Nephron progenitor cell (in vitro differentiated cells): Measurements from ENCODE around the gene GTSE1.

Source experiments
- DNase-seq: peaks from one replicate; pipeline ENCODE4 v3.0.0; 2021
- H3K27ac Mint-ChIP-seq: 2 replicates; pipeline ENCODE4 v1.8.0; 2021; ENCODE audit warnings: mild to moderate bottlenecking, moderate library complexity, mixed read lengths
- H3K27me3 Mint-ChIP-seq: 2 replicates; pipeline ENCODE4 v1.8.0; 2021; ENCODE audit warnings: mild to moderate bottlenecking, low read depth, mixed read lengths; ENCODE audit not compliant: poor library complexity
- H3K36me3 Mint-ChIP-seq: 2 replicates; pipeline ENCODE4 v1.8.0; 2021; ENCODE audit warnings: low read depth, mixed read lengths
- H3K4me1 Mint-ChIP-seq: 2 replicates; pipeline ENCODE4 v1.8.0; 2021; ENCODE audit warnings: mixed read lengths
- H3K4me3 Mint-ChIP-seq: 2 replicates; pipeline ENCODE4 v1.8.0; 2021; ENCODE audit warnings: mild to moderate bottlenecking, moderate library complexity, mixed read lengths
- H3K9me3 Mint-ChIP-seq: 2 replicates; pipeline ENCODE4 v1.8.0; 2021; ENCODE audit warnings: mild to moderate bottlenecking, moderate library complexity, mixed read lengths
- TF ChIP-seq, protein P1 (sequence below): fragments of 200-600 bp; sonication (generic); IDR thresholded peaks from 2 replicates; pipeline ENCODE4 v1.5.0; 2021; ENCODE audit warnings: antibody characterized with exemption

Gene GTSE1

GRCh38 chr22:46371623-46372226, 75.1 kb downstream of the GTSE1 start:
- Mint-ChIP-seq H3K27ac (no peak overlapping the region), H3K4me1 (peaks cover 31% of the 10 kb centered on the region), H3K36me3 (peaks cover 24% of the 10 kb centered on the region), H3K9me3 (peaks cover 23% of the 10 kb centered on the region), H3K27me3 (no peaks in the 10 kb centered on the region), H3K4me3 (no peak overlapping the region)
- no peak for DNase-seq
- TF ChIP-seq, protein P1, sequence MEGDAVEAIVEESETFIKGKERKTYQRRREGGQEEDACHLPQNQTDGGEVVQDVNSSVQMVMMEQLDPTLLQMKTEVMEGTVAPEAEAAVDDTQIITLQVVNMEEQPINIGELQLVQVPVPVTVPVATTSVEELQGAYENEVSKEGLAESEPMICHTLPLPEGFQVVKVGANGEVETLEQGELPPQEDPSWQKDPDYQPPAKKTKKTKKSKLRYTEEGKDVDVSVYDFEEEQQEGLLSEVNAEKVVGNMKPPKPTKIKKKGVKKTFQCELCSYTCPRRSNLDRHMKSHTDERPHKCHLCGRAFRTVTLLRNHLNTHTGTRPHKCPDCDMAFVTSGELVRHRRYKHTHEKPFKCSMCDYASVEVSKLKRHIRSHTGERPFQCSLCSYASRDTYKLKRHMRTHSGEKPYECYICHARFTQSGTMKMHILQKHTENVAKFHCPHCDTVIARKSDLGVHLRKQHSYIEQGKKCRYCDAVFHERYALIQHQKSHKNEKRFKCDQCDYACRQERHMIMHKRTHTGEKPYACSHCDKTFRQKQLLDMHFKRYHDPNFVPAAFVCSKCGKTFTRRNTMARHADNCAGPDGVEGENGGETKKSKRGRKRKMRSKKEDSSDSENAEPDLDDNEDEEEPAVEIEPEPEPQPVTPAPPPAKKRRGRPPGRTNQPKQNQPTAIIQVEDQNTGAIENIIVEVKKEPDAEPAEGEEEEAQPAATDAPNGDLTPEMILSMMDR, result no peak

DNA sequence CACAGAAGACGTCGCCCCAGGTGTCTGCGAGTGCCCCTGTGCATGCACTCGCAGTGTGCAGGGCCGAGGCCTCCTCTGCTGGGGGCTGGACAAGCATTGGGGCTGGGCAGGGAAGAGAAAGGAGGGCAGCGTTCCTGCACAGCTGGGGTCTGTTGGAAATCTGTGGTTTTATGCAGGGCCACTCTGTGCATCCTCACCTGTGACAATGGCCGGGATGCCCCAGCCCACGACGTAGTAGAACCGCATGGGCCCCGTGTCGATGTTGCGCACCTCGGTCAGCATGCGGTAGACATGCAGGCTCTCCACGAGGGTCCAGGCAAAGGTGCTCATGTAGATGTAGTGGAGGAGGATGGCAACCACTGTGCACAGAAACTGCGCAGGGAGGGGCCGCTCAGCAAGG, 76.0 kb downstream of the GTSE1 start:
- peaks cover 40% of the 10 kb centered on the region for H3K4me1 Mint-ChIP-seq
- no peak overlapping the region for H3K27ac Mint-ChIP-seq
- H3K9me3 Mint-ChIP-seq, result peaks cover 32% of the 10 kb centered on the region
- H3K36me3 Mint-ChIP-seq, result peaks cover 34% of the 10 kb centered on the region
- no peak overlapping the region for H3K4me3 Mint-ChIP-seq
- TF ChIP-seq, protein P1, result no peak
- H3K27me3 Mint-ChIP-seq, result no peaks in the 10 kb centered on the region
- no peak for DNase-seq

GRCh38 chr22:46373159-46373558, 76.5 kb downstream of the GTSE1 start:
- TF ChIP-seq, protein P1, result no peak
- Mint-ChIP-seq H3K27ac (no peak overlapping the region), H3K4me1 (peaks cover 44% of the 10 kb centered on the region), H3K27me3 (no peaks in the 10 kb centered on the region), H3K9me3 (peaks cover 32% of the 10 kb centered on the region), H3K36me3 (peaks cover 35% of the 10 kb centered on the region), H3K4me3 (no peak overlapping the region)
- DNase-seq, result no peak

DNA sequence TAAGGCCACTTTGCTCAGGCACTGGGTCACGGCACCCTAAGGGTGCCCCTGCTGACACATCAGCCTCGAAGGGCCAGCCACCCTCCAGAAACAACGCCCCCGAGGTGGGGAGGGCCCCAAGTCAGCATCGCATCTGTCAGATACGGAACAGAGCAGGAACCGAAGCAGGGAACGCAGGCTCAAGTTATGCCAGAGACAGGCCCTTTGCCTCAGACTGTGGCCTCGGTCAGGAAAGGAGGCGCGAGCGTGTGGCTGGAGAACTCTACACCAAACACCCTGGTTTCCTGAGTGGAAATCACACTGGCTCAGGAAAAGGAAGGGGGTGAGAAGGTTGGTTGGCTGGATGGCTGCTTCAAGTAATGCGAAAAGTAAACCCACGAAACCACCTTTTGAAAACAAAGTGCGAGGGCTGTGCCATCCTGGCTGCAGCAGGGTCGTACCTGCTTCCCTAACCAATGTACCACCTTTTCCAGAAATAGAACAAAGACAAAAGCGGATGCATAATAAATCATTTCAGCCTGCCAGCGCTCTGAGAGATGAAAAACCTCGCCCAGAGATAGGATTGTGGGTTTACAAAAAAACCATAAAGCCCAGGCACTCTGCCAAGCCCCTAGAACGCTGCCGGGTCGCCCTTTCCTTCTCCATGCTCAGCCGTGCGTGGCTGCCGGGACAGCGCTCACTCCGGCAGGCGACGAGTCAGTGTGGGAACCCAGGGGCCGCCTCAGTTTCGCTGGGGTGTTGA, 77.4 kb downstream of the GTSE1 start:
- no peak for DNase-seq
- Mint-ChIP-seq H3K4me3 (no peak overlapping the region), H3K36me3 (peaks cover 35% of the 10 kb centered on the region), H3K4me1 (peaks cover 53% of the 10 kb centered on the region), H3K27me3 (no peaks in the 10 kb centered on the region), H3K27ac (peak overlapping the region; percentile 48), H3K9me3 (peaks cover 32% of the 10 kb centered on the region)
- TF ChIP-seq, protein P1, result no peak

- TF ChIP-seq, protein P1, result no peak
- peaks cover 35% of the 10 kb centered on the region for H3K36me3 Mint-ChIP-seq
- no peak overlapping the region for H3K4me3 Mint-ChIP-seq
- no peaks in the 10 kb centered on the region for H3K27me3 Mint-ChIP-seq
- peaks cover 61% of the 10 kb centered on the region for H3K4me1 Mint-ChIP-seq
- DNase-seq, result no peak
- H3K9me3 Mint-ChIP-seq, result peaks cover 32% of the 10 kb centered on the region
- H3K27ac Mint-ChIP-seq, result no peak overlapping the region
Measured at GRCh38 chr22:46374663-46375474, 78.2 kb downstream of the GTSE1 start.
